Measurements from ENCODE around the gene ACIN1.

DNA sequence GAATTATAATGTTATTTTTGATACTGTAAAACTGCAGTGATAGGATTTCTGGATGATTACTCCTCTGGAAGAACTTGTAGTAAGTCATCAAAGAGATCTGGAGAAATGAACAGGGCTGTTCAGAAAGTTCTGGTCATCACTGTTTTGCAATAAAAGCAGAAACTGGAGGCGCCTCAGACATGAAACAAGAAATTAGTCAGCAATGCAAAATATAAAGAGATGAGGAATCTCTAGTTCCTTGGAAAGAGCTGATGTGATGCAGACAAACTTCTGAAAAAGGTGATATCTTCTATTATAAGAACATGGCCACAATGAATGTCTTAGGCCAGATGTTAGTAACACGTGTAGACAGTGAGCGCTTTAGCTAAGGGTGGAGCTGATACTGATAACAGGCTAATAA lies 9.5 kb downstream of the ACIN1 start:
- TF ChIP-seq, protein P1, sequence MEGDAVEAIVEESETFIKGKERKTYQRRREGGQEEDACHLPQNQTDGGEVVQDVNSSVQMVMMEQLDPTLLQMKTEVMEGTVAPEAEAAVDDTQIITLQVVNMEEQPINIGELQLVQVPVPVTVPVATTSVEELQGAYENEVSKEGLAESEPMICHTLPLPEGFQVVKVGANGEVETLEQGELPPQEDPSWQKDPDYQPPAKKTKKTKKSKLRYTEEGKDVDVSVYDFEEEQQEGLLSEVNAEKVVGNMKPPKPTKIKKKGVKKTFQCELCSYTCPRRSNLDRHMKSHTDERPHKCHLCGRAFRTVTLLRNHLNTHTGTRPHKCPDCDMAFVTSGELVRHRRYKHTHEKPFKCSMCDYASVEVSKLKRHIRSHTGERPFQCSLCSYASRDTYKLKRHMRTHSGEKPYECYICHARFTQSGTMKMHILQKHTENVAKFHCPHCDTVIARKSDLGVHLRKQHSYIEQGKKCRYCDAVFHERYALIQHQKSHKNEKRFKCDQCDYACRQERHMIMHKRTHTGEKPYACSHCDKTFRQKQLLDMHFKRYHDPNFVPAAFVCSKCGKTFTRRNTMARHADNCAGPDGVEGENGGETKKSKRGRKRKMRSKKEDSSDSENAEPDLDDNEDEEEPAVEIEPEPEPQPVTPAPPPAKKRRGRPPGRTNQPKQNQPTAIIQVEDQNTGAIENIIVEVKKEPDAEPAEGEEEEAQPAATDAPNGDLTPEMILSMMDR (IDR thresholded peaks at IDR 0.05) = no peak
- TF ChIP-seq EZH2 (IDR thresholded peaks at IDR 0.05) = no peak

All from neural progenitor cell (in vitro differentiated cells).